Measurements from ENCODE around the gene GATC. TPM values are rescaled to one million over a fixed set of nuclear protein-coding genes. Genes with fewer than 3 reads are reported as not detected.

GATC gene
- polyA plus RNA-seq, 1 donor (not counting 4 experiments of a cell fraction or from before 2014, with no cell fraction given) = 22.4 TPM

- no peak for DNase-seq (ENCODE audit: low read depth, low spot score)
- no peak overlapping the region for H2AFZ ChIP-seq (ENCODE audit: control insufficient read depth, low read length)
- H3K4me3 ChIP-seq (ENCODE audit: control insufficient read depth in 2 of 3, extremely low read depth in 1 of 3, insufficient read depth in 2 of 3, low read depth in 1 of 3, low read length in 3 of 3) = no peak overlapping the region
- peaks cover 2% of the 10 kb centered on the region for H4K20me1 ChIP-seq (ENCODE audit: control insufficient read depth, extremely low read depth, insufficient read depth, low read length)
- no peak for FAIRE-seq
- no peaks in the 10 kb centered on the region for H3K27me3 ChIP-seq (ENCODE audit: control insufficient read depth, extremely low read depth, insufficient read depth, low read length)
- peaks cover 0 to 10% of the 10 kb centered on the region in 2 experiments for H3K36me3 ChIP-seq (ENCODE audit: control insufficient read depth in 2 of 2, extremely low read depth in 1 of 2, insufficient read depth in 2 of 2, low read length in 2 of 2)
- no peaks in the 10 kb centered on the region for H3K9me3 ChIP-seq (ENCODE audit: control insufficient read depth, low read depth, low read length)
- no peak overlapping the region for H3K9ac ChIP-seq (ENCODE audit: control insufficient read depth, extremely low read depth, insufficient read depth, low read length)
- no peak overlapping the region for H3K4me2 ChIP-seq (ENCODE audit: control insufficient read depth, extremely low read depth, insufficient read depth, low read depth, low read length)
- peaks cover 2% of the 10 kb centered on the region for H3K79me2 ChIP-seq (ENCODE audit: control insufficient read depth, insufficient read depth, low read length)
- no peak overlapping the region for H3K27ac ChIP-seq (ENCODE audit: control insufficient read depth, insufficient read depth, low read length)
- H3K9me1 ChIP-seq (ENCODE audit: control insufficient read depth, extremely low read depth, insufficient read depth, low read length) = peaks cover 2% of the 10 kb centered on the region
- dilution Hi-C loops (cut with MboI; ENCODE audit: extremely low pct_ligation_motif_present, low sequenced_read_pairs) = no loop called here
- TF ChIP-seq, protein P1, sequence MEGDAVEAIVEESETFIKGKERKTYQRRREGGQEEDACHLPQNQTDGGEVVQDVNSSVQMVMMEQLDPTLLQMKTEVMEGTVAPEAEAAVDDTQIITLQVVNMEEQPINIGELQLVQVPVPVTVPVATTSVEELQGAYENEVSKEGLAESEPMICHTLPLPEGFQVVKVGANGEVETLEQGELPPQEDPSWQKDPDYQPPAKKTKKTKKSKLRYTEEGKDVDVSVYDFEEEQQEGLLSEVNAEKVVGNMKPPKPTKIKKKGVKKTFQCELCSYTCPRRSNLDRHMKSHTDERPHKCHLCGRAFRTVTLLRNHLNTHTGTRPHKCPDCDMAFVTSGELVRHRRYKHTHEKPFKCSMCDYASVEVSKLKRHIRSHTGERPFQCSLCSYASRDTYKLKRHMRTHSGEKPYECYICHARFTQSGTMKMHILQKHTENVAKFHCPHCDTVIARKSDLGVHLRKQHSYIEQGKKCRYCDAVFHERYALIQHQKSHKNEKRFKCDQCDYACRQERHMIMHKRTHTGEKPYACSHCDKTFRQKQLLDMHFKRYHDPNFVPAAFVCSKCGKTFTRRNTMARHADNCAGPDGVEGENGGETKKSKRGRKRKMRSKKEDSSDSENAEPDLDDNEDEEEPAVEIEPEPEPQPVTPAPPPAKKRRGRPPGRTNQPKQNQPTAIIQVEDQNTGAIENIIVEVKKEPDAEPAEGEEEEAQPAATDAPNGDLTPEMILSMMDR (optimal IDR thresholded peaks at IDR 0.05 in 1 of 3, IDR thresholded peaks at IDR 0.05 in 1 of 3, conservative IDR thresholded peaks at IDR 0.05 in 1 of 3; ENCODE audit: extremely low read depth in 1 of 3, insufficient read depth in 2 of 3, low read length in 3 of 3) = no peak
- no peak for TF ChIP-seq EZH2 (IDR thresholded peaks at IDR 0.05; ENCODE audit: low read length)
- no peaks in the 10 kb centered on the region for H3K4me1 ChIP-seq (ENCODE audit: control insufficient read depth, extremely low read depth, insufficient read depth, low read length)
Observed at GRCh38 chr12:120488057-120488640, 41.9 kb downstream of the GATC start.

GRCh38 chr12:120489018-120489417 lies 42.8 kb downstream of the GATC start:
- H3K27me3 ChIP-seq (ENCODE audit: control insufficient read depth, extremely low read depth, insufficient read depth, low read length) = no peaks in the 10 kb centered on the region
- H3K4me3 ChIP-seq (ENCODE audit: control insufficient read depth in 2 of 3, extremely low read depth in 1 of 3, insufficient read depth in 2 of 3, low read depth in 1 of 3, low read length in 3 of 3) = no peak overlapping the region
- no peak overlapping the region for H3K4me2 ChIP-seq (ENCODE audit: control insufficient read depth, extremely low read depth, insufficient read depth, low read depth, low read length)
- H3K4me1 ChIP-seq (ENCODE audit: control insufficient read depth, extremely low read depth, insufficient read depth, low read length) = no peaks in the 10 kb centered on the region
- dilution Hi-C loops (cut with MboI; ENCODE audit: extremely low pct_ligation_motif_present, low sequenced_read_pairs) = no loop called here
- H3K9me1 ChIP-seq (ENCODE audit: control insufficient read depth, extremely low read depth, insufficient read depth, low read length) = peaks cover 2% of the 10 kb centered on the region
- FAIRE-seq (no peak), DNase-seq (ENCODE audit: low read depth, low spot score) (no peak)
- peaks cover 0 to 10% of the 10 kb centered on the region in 2 experiments for H3K36me3 ChIP-seq (ENCODE audit: control insufficient read depth in 2 of 2, extremely low read depth in 1 of 2, insufficient read depth in 2 of 2, low read length in 2 of 2)
- H3K9ac ChIP-seq (ENCODE audit: control insufficient read depth, extremely low read depth, insufficient read depth, low read length) = no peak overlapping the region
- peaks cover 2% of the 10 kb centered on the region for H3K79me2 ChIP-seq (ENCODE audit: control insufficient read depth, insufficient read depth, low read length)
- H3K27ac ChIP-seq (ENCODE audit: control insufficient read depth, insufficient read depth, low read length) = no peak overlapping the region
- no peak overlapping the region for H2AFZ ChIP-seq (ENCODE audit: control insufficient read depth, low read length)
- H3K9me3 ChIP-seq (ENCODE audit: control insufficient read depth, low read depth, low read length) = no peaks in the 10 kb centered on the region
- H4K20me1 ChIP-seq (ENCODE audit: control insufficient read depth, extremely low read depth, insufficient read depth, low read length) = peaks cover 2% of the 10 kb centered on the region
- TF ChIP-seq, protein P1 (optimal IDR thresholded peaks at IDR 0.05 in 1 of 3, IDR thresholded peaks at IDR 0.05 in 1 of 3, conservative IDR thresholded peaks at IDR 0.05 in 1 of 3; ENCODE audit: extremely low read depth in 1 of 3, insufficient read depth in 2 of 3, low read length in 3 of 3) = no peak
- TF ChIP-seq EZH2 (IDR thresholded peaks at IDR 0.05; ENCODE audit: low read length) = no peak

All from keratinocyte (primary cell).